NCI-H2227 (cell line): Measurements from ENCODE around the gene ACTR3C.
"Not testable (repeated sequence)": the region's sequence is repeated elsewhere in the genome, so short reads cannot be mapped to it uniquely, and the experiment has no call there.

ENCODE experiments used
- DNase-seq: peaks from one replicate; lab custom pipeline; 2025; ENCODE audit not compliant: unreplicated experiment; lab: John Stamatoyannopoulos, UW

The ACTR3C gene

DNA sequence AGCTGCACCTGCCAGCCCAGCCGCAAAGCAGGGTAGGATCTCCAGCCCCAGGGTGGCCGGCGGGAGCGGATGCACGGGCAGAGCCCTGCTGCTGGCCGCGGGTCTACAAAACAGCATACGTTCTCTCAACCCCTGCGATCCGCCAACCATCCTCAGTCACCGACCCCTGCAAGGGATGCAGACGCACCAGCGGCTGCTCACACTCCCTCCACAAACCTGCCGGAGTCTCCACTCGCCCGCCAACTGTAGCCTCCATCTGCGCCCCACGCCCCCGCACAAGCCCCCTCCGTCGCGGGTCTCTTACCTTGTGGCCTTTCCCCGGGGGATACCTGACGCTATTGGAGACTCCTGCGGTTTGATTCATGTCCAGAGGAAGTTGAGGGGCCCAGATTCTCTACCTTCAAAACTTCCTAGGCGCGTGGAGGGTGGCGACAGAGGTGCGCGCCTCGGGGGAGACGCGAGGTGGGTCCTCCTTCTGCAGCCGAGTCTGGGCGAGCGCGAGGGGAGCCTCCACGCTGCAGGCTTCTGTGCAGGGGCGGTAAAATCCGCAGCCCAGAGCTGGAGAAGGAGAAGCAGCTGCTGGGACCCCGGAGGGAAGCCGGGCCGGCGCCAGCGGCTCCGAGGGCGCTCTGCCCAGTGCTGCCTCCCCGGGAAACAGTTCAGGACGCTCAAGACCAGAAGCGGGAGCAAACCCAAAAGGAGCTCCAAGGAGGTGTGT is 103.2 kb downstream of the ACTR3C start:
- DNase-seq: not testable (repeated sequence)

- DNase-seq: not testable (repeated sequence)
These were observed 116.5 kb downstream of the ACTR3C start for GRCh38 chr7:150206848-150207247.

- not testable (repeated sequence) for DNase-seq
These were observed 117.5 kb downstream of the ACTR3C start for GRCh38 chr7:150205866-150206265.

DNA sequence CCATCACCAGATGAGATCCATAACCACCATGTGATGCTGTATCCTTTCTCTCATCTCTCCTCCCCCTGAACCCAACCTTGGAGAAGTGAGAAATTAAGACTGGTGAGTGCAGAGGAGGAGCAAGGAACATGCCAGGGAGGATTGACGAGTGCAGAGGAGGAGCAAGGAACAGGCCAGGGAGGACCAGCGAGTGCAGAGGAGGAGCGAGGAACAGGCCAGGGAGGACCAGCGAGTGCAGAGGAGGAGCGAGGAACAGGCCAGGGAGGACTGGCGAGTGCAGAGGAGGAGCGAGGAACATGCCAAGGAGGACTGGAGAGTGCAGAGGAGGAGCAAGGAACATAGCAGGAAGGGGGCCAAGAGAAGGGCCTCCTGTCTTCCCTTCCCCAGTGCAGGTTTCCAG is 118.8 kb downstream of the ACTR3C start:
- DNase-seq: not testable (repeated sequence)

GRCh38 chr7:150202894-150203293 is 120.5 kb downstream of the ACTR3C start:
- DNase-seq: not testable (repeated sequence)
